Measurements from ENCODE around the gene NKX2-1. TPM values are rescaled to one million over a fixed set of nuclear protein-coding genes. Genes with fewer than 3 reads are reported as not detected.
"Not testable (repeated sequence)": the region's sequence is repeated elsewhere in the genome, so short reads cannot be mapped to it uniquely, and the experiment has no call there.

NKX2-1 gene
- total and polyA plus RNA-seq, 10 of the 15 experiments (the other 5 are each of a cell fraction or from before 2014, with no cell fraction given) = 0.03 TPM; not detected in 9

DNA sequence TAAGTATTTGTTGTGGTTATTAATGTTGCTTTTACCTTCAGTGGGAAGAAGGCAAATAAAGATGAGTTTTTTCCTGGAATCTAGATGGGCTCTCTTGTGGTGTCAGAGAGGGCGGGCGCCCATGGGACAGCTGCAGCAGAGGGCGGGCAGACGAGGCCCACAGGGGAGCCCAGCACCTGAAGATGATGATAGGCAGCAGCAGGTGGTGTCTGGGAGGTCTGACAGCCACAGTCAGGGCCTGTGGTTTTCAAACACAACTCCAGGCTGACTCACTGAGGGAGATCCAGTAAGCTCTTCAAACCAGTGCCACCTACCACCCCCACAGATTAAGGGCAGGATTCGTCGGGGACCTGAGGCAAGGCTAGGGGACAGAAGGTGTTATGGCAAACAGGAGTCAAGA, 42.8 kb downstream of the NKX2-1 start (continued):
- TF ChIP-seq HDAC2 (IDR thresholded peaks at IDR 0.05) (no peak), SIX5 (IDR thresholded peaks at IDR 0.05; ENCODE audit: low read depth, low read length, severe bottlenecking) (no peak), RAD51 (IDR thresholded peaks at IDR 0.05) (no peak), MTA2 (IDR thresholded peaks at IDR 0.05; ENCODE audit: low read depth) (no peak)
- TF ChIP-seq, protein P1, sequence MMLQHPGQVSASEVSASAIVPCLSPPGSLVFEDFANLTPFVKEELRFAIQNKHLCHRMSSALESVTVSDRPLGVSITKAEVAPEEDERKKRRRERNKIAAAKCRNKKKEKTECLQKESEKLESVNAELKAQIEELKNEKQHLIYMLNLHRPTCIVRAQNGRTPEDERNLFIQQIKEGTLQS (IDR thresholded peaks at IDR 0.05; ENCODE audit: borderline replicate concordance, extremely low read depth, low read depth, low read length) = no peak
- TF ChIP-seq, protein P2, sequence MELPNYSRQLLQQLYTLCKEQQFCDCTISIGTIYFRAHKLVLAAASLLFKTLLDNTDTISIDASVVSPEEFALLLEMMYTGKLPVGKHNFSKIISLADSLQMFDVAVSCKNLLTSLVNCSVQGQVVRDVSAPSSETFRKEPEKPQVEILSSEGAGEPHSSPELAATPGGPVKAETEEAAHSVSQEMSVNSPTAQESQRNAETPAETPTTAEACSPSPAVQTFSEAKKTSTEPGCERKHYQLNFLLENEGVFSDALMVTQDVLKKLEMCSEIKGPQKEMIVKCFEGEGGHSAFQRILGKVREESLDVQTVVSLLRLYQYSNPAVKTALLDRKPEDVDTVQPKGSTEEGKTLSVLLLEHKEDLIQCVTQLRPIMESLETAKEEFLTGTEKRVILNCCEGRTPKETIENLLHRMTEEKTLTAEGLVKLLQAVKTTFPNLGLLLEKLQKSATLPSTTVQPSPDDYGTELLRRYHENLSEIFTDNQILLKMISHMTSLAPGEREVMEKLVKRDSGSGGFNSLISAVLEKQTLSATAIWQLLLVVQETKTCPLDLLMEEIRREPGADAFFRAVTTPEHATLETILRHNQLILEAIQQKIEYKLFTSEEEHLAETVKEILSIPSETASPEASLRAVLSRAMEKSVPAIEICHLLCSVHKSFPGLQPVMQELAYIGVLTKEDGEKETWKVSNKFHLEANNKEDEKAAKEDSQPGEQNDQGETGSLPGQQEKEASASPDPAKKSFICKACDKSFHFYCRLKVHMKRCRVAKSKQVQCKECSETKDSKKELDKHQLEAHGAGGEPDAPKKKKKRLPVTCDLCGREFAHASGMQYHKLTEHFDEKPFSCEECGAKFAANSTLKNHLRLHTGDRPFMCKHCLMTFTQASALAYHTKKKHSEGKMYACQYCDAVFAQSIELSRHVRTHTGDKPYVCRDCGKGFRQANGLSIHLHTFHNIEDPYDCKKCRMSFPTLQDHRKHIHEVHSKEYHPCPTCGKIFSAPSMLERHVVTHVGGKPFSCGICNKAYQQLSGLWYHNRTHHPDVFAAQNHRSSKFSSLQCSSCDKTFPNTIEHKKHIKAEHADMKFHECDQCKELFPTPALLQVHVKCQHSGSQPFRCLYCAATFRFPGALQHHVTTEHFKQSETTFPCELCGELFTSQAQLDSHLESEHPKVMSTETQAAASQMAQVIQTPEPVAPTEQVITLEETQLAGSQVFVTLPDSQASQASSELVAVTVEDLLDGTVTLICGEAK (IDR thresholded peaks at IDR 0.05; ENCODE audit: borderline replicate concordance) = no peak
- TF ChIP-seq, protein P3, sequence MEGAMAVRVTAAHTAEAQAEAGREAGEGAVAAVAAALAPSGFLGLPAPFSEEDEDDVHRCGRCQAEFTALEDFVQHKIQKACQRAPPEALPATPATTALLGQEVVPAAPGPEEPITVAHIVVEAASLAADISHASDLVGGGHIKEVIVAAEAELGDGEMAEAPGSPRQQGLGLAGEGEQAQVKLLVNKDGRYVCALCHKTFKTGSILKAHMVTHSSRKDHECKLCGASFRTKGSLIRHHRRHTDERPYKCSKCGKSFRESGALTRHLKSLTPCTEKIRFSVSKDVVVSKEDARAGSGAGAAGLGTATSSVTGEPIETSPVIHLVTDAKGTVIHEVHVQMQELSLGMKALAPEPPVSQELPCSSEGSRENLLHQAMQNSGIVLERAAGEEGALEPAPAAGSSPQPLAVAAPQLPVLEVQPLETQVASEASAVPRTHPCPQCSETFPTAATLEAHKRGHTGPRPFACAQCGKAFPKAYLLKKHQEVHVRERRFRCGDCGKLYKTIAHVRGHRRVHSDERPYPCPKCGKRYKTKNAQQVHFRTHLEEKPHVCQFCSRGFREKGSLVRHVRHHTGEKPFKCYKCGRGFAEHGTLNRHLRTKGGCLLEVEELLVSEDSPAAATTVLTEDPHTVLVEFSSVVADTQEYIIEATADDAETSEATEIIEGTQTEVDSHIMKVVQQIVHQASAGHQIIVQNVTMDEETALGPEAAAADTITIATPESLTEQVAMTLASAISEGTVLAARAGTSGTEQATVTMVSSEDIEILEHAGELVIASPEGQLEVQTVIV (IDR thresholded peaks at IDR 0.05; ENCODE audit: borderline replicate concordance, partially characterized antibody) = no peak

DNA sequence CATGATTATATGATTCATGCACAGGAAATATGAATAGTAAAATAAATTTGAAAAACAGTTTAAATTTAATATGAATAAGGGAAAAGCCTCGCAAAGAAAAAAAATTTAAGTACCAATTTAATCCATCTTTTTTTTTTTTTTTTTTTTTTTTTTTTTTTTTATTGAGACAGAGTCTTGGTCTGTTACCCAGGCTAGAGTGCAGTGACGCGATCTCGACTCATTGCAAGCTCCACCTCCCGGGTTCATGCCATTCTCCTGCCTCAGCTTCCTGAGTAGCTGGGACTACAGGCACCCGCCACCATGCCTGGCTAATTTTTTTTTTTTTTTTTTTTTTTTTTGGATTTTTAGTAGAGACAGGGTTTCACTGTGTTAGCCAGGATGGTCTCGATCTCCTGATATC, 44.0 kb downstream of the NKX2-1 start:
- H3K4me1 ChIP-seq (ENCODE audit: control insufficient read depth, insufficient read depth, low read length); H3K4me2 ChIP-seq (ENCODE audit: control insufficient read depth, insufficient read depth); H3K27me3 ChIP-seq (replicated peaks in 1 of 2; ENCODE audit: control insufficient read depth in 2 of 2, insufficient read depth in 2 of 2, low read length in 1 of 2); H3K79me2 ChIP-seq (ENCODE audit: control insufficient read depth, insufficient read depth, low read length); DNase-seq (ENCODE audit: low read depth, low spot score); POLR2A ChIA-PET; RAD21 ChIA-PET (ENCODE audit: unreplicated experiment); in situ Hi-C loops (cut with MboI); intact Hi-C loops (cut with micrococcal nuclease; ENCODE audit: unreplicated experiment); H3K9me3 ChIP-seq (replicated peaks; ENCODE audit: control insufficient read depth, insufficient read depth, low read length); H4K20me1 ChIP-seq (ENCODE audit: control insufficient read depth, insufficient read depth); CTCF ChIA-PET; H3K4me3 ChIP-seq; H3K9ac ChIP-seq (ENCODE audit: control insufficient read depth, insufficient read depth, low read length); FAIRE-seq; H3K36me3 ChIP-seq (ENCODE audit: control insufficient read depth in 2 of 2, insufficient read depth in 2 of 2, low read length in 1 of 2); H2AFZ ChIP-seq (ENCODE audit: control insufficient read depth, low read depth, low read length); BruUV-seq (replicated peaks); ATAC-seq; H3K27ac ChIP-seq (ENCODE audit: control insufficient read depth, insufficient read depth): not testable (repeated sequence)
- SMC1A ChIA-PET (ENCODE audit: uncharacterized antibody, unreplicated experiment) = interaction anchor here (1.8 kb wide), 1 partner anchor 15 kb away, joined by 4 read pairs; no protein-coding TSS in a partner anchor
- 75% methylated on average over 1 of the region's 7 CpGs for WGBS (ENCODE audit: insufficient coverage, insufficient replicate concordance, low lambda C conversion rate, missing lambda C conversion rate)

All from GM12878 (cell line).